Ishikawa (cell line): ENCODE data around the gene NOXA1.

Experiments used
- CEBPB ChIP-seq: IDR thresholded peaks from 2 replicates; pipeline ENCODE4 v1.6.1; 2012
- CREB1 ChIP-seq: IDR thresholded peaks from 2 replicates; pipeline ENCODE4 v1.6.1; 2012; ENCODE audit warnings: low read depth
- EP300 ChIP-seq: IDR thresholded peaks from 2 replicates; pipeline ENCODE4 v1.6.1; 2012; ENCODE audit warnings: borderline replicate concordance
- FOXM1 ChIP-seq: IDR thresholded peaks from 2 replicates; pipeline ENCODE4 v1.6.1; 2012; ENCODE audit warnings: low read depth, borderline replicate concordance
- MAX ChIP-seq: IDR thresholded peaks from 2 replicates; pipeline ENCODE4 v1.6.1; 2012
- NFIC ChIP-seq: IDR thresholded peaks from 2 replicates; pipeline ENCODE4 v1.6.1; 2012
- RAD21 ChIP-seq: IDR thresholded peaks from 2 replicates; pipeline ENCODE4 v1.6.1; 2012; ENCODE audit warnings: low read depth
- REST ChIP-seq: IDR thresholded peaks from 2 replicates; pipeline ENCODE4 v1.6.1; 2012; ENCODE audit warnings: low read depth, mild to moderate bottlenecking
- TAF1 ChIP-seq: IDR thresholded peaks from 2 replicates; pipeline ENCODE4 v1.6.1; 2012; ENCODE audit warnings: low read depth, mild to moderate bottlenecking
- TCF12 ChIP-seq: IDR thresholded peaks from 2 replicates; pipeline ENCODE4 v1.6.1; 2012; ENCODE audit warnings: low read depth
- TEAD4 ChIP-seq: IDR thresholded peaks from 2 replicates; pipeline ENCODE4 v1.6.1; 2012

- TF ChIP-seq TCF12 (no peak), NFIC (no peak), CREB1 (no peak), REST (no peak), EP300 (no peak), RAD21 (no peak), TAF1 (no peak), FOXM1 (no peak), TEAD4 (no peak), CEBPB (no peak), MAX (no peak)
These were observed 29.0 kb downstream of the NOXA1 start for GRCh38 chr9:137452006-137452760.
